ENCODE results near the gene STRA8. TPM values are rescaled to one million over a fixed set of nuclear protein-coding genes. Genes with fewer than 3 reads are reported as not detected.

The STRA8 gene
- total and polyA plus RNA-seq, 4 donors, result not detected

DNA sequence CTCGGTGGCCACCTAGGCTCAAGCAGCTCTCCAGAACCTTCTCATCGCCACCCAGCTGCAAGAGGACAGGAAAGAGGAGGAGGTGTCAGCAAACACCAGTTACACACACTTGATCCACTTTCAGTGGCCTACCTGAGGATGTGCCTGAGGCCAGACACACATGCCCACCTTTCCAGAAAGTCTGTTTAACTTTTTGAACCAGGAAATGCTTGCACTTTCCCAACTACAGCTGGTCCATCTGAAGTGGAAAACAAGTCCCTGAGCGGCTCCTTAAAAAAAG, 47.4 kb upstream of the STRA8 start:
- Histone ChIP-seq H3K27me3 (ENCODE audit: control insufficient read depth in 3 of 3, insufficient read depth in 3 of 3, low read length in 2 of 3) (no peaks in the 10 kb centered on the region), H3K27ac (ENCODE audit: low read depth in 1 of 2, low read length in 1 of 2) (no peak overlapping the region), H3K9ac (ENCODE audit: insufficient read depth in 1 of 2, low read length in 2 of 2) (no peak overlapping the region), H3K4me1 (ENCODE audit: control insufficient read depth in 5 of 5, insufficient read depth in 5 of 5, low read length in 5 of 5) (no peaks in the 10 kb centered on the region), H3K4me3 (no peak overlapping the region), H3K9me3 (ENCODE audit: control insufficient read depth in 4 of 4, insufficient read depth in 3 of 4, low read length in 3 of 4) (peaks cover 3 to 10% (median 7%) of the 10 kb centered on the region in 4 donors), H3K36me3 (ENCODE audit: control insufficient read depth in 4 of 4, insufficient read depth in 4 of 4, low read length in 4 of 4) (peaks cover 20 to 50% (median 39%) of the 10 kb centered on the region in 4 donors)
- DNase-seq, result no peak
- TF ChIP-seq, protein P1, sequence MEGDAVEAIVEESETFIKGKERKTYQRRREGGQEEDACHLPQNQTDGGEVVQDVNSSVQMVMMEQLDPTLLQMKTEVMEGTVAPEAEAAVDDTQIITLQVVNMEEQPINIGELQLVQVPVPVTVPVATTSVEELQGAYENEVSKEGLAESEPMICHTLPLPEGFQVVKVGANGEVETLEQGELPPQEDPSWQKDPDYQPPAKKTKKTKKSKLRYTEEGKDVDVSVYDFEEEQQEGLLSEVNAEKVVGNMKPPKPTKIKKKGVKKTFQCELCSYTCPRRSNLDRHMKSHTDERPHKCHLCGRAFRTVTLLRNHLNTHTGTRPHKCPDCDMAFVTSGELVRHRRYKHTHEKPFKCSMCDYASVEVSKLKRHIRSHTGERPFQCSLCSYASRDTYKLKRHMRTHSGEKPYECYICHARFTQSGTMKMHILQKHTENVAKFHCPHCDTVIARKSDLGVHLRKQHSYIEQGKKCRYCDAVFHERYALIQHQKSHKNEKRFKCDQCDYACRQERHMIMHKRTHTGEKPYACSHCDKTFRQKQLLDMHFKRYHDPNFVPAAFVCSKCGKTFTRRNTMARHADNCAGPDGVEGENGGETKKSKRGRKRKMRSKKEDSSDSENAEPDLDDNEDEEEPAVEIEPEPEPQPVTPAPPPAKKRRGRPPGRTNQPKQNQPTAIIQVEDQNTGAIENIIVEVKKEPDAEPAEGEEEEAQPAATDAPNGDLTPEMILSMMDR (IDR thresholded peaks at IDR 0.05; ENCODE audit: control extremely low read depth, extremely low read depth), result no peak
- 88 to 93% methylated on average over 3 of the region's 3 CpGs for WGBS, 2 donors
- ATAC-seq (ENCODE audit: insufficient read depth, low FRiP score), result no peak

DNA sequence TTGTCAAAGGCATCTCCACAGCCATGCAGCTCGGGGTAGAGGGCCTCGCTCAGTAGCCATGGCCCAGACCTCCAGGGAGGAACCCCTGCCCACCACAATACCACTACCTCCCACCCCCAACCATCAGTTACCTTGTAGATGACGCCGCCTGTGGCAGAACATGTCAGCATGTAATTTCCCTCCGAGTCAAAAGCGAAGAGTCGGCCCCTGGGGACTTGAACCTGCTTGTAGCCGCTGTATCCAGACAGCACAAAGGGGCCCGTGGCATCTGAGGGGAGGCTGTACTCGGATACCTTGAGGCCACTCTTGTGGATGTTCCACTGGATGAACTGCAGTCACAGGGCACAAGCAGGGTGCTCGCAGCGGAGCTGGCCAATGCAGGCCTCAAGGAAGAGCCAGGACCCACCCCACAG, 46.8 kb upstream of the STRA8 start:
- peaks cover 0 to 10% (median 2%) of the 10 kb centered on the region in 4 donors for H3K9me3 ChIP-seq (ENCODE audit: control insufficient read depth in 4 of 4, insufficient read depth in 3 of 4, low read length in 3 of 4)
- H3K36me3 ChIP-seq (ENCODE audit: control insufficient read depth in 4 of 4, insufficient read depth in 4 of 4, low read length in 4 of 4), result peaks cover 17 to 50% (median 36%) of the 10 kb centered on the region in 4 donors
- H3K4me3 ChIP-seq, result no peak overlapping the region
- H3K4me1 ChIP-seq (ENCODE audit: control insufficient read depth in 5 of 5, insufficient read depth in 5 of 5, low read length in 5 of 5), result no peaks in the 10 kb centered on the region
- no peak overlapping the region for H3K27ac ChIP-seq (ENCODE audit: low read depth in 1 of 2, low read length in 1 of 2)
- H3K27me3 ChIP-seq (ENCODE audit: control insufficient read depth in 3 of 3, insufficient read depth in 3 of 3, low read length in 2 of 3), result no peaks in the 10 kb centered on the region
- TF ChIP-seq, protein P1 (IDR thresholded peaks at IDR 0.05; ENCODE audit: control extremely low read depth, extremely low read depth), result no peak
- WGBS, 2 donors, result 86 to 88% methylated on average over 12 of the region's 12 CpGs
- H3K9ac ChIP-seq (ENCODE audit: insufficient read depth in 1 of 2, low read length in 2 of 2), result no peak overlapping the region
- ATAC-seq (ENCODE audit: insufficient read depth, low FRiP score), result no peak
- no peak for DNase-seq

DNA sequence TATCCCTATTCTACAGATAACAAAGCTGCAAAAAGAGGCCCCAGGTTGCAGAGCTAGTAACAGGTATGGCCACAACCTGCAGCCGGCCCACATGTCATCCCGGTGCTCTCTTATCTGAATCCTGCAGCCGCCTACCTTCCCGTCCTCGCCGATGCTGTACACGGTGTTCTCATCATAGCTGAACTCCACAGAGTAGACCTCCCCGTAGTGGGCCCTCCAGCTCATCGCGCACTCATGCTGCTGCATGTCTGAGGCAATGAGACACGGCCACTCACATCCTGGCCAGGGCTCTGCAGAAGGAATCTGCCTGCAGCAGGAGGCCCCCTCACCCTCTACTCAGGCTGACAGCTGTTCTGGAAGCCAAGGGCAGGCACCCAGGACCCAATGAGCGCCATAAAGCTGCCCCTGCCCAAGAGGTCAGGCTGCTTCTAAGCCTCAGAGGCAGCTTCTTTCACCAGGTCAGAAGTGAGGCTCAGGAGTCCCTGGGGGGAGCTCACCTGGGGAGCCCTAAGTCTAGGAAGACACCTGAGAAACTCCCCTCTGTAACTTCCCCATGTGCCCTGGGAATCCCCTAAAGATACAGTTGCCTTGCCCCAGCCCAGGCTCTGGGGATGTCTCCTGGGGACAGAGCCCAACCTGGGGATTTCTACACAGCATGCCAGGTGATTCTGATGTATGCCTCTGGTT, 45.2 kb upstream of the STRA8 start:
- Histone ChIP-seq H3K4me3 (no peak overlapping the region), H3K9me3 (ENCODE audit: control insufficient read depth in 4 of 4, insufficient read depth in 3 of 4, low read length in 3 of 4) (peaks cover 0 to 3% (median 0%) of the 10 kb centered on the region in 4 donors), H3K27me3 (ENCODE audit: control insufficient read depth in 3 of 3, insufficient read depth in 3 of 3, low read length in 2 of 3) (no peaks in the 10 kb centered on the region), H3K27ac (ENCODE audit: low read depth in 1 of 2, low read length in 1 of 2) (no peak overlapping the region), H3K36me3 (ENCODE audit: control insufficient read depth in 4 of 4, insufficient read depth in 4 of 4, low read length in 4 of 4) (peaks cover 20 to 56% (median 29%) of the 10 kb centered on the region in 4 donors), H3K4me1 (ENCODE audit: control insufficient read depth in 5 of 5, insufficient read depth in 5 of 5, low read length in 5 of 5) (no peaks in the 10 kb centered on the region), H3K9ac (ENCODE audit: insufficient read depth in 1 of 2, low read length in 2 of 2) (no peak overlapping the region)
- TF ChIP-seq, protein P1 (IDR thresholded peaks at IDR 0.05; ENCODE audit: control extremely low read depth, extremely low read depth), result no peak
- DNase-seq, result no peak
- ATAC-seq (ENCODE audit: insufficient read depth, low FRiP score), result no peak
- WGBS, 2 donors, result 97 to 98% methylated on average over 12 of the region's 12 CpGs

DNA sequence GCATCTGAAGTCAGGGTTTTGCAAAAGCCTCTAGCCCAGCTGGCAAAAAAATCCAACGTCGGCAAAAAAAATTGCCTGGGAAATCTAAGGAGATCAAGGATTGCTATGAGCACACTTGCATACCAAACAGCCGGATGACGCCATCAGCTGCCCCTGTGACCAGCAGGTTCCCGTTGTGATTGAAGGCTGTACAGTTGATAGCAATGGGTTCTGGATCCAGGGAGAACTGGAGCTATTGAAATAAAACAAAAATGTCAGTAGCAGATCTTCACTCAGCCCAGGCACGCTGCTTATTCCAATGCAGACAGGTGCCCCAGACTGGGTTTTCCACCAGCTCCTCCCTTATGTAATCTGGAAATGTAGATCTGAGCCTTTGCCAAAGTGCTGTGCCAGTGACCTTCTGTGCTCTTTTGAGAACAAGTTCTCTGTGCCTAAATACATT, 44.4 kb upstream of the STRA8 start:
- peaks cover 19 to 56% (median 24%) of the 10 kb centered on the region in 4 donors for H3K36me3 ChIP-seq (ENCODE audit: control insufficient read depth in 4 of 4, insufficient read depth in 4 of 4, low read length in 4 of 4)
- ATAC-seq (ENCODE audit: insufficient read depth, low FRiP score), result no peak

More for the DNA sequence above, 44.4 kb upstream of the STRA8 start:
- Histone ChIP-seq H3K27ac (ENCODE audit: low read depth in 1 of 2, low read length in 1 of 2) (no peak overlapping the region), H3K9me3 (ENCODE audit: control insufficient read depth in 4 of 4, insufficient read depth in 3 of 4, low read length in 3 of 4) (peaks cover 0 to 3% (median 0%) of the 10 kb centered on the region in 4 donors), H3K9ac (ENCODE audit: insufficient read depth in 1 of 2, low read length in 2 of 2) (no peak overlapping the region), H3K27me3 (ENCODE audit: control insufficient read depth in 3 of 3, insufficient read depth in 3 of 3, low read length in 2 of 3) (no peaks in the 10 kb centered on the region), H3K4me1 (ENCODE audit: control insufficient read depth in 5 of 5, insufficient read depth in 5 of 5, low read length in 5 of 5) (no peaks in the 10 kb centered on the region), H3K4me3 (no peak overlapping the region)
- 91 to 93% methylated on average over 6 of the region's 6 CpGs for WGBS, 2 donors
- TF ChIP-seq, protein P1 (IDR thresholded peaks at IDR 0.05; ENCODE audit: control extremely low read depth, extremely low read depth), result no peak
- DNase-seq, result no peak

Data from lung (tissue), 12 donors.